GM18505 (cell line): ENCODE measurements around the gene CHERP.
"Not testable (repeated sequence)": the region's sequence is repeated elsewhere in the genome, so short reads cannot be mapped to it uniquely, and the experiment has no call there.

Source experiments
- ATAC-seq: cut with Tn5 transposase; IDR thresholded peaks from one replicate; pipeline ENCODE4 v1.9.1; 2021; ENCODE audit not compliant: unreplicated experiment
- POLR2A ChIP-seq: IDR thresholded peaks from 4 replicates; pipeline ENCODE4 v1.6.1; 2011; ENCODE audit warnings: borderline replicate concordance; ENCODE audit not compliant: insufficient read depth, insufficient read length; ENCODE audit errors: extremely low read depth

Gene CHERP

GRCh38 chr19:16525751-16526481 lies 16.3 kb downstream of the CHERP start:
- ATAC-seq: no peak
- no peak for TF ChIP-seq POLR2A

- no peak for ATAC-seq
- no peak for TF ChIP-seq POLR2A
Observed at GRCh38 chr19:16524991-16525734, 17.1 kb downstream of the CHERP start.

GRCh38 chr19:16522559-16523377 lies 19.5 kb downstream of the CHERP start:
- ATAC-seq: no peak
- no peak for TF ChIP-seq POLR2A

- no peak for TF ChIP-seq POLR2A
- ATAC-seq: no peak
Observed at GRCh38 chr19:16521715-16522289, 20.4 kb downstream of the CHERP start.

- no peak for ATAC-seq
- no peak for TF ChIP-seq POLR2A
Observed at GRCh38 chr19:16520986-16521624, 21.1 kb downstream of the CHERP start.

- no peak for ATAC-seq
- TF ChIP-seq POLR2A: no peak
Observed at GRCh38 chr19:16520074-16520973, 21.9 kb downstream of the CHERP start.

- TF ChIP-seq POLR2A: no peak
- ATAC-seq: no peak
Observed at GRCh38 chr19:16519230-16519687, 23.0 kb downstream of the CHERP start.

GRCh38 chr19:16518483-16519229 lies 23.6 kb downstream of the CHERP start:
- ATAC-seq: no peak
- TF ChIP-seq POLR2A: no peak

GRCh38 chr19:16518061-16518460 lies 24.2 kb downstream of the CHERP start:
- ATAC-seq: no peak
- TF ChIP-seq POLR2A: no peak

- no peak for ATAC-seq
Observed at GRCh38 chr19:16516923-16517610, 25.2 kb downstream of the CHERP start.

GRCh38 chr19:16516381-16516780 lies 25.9 kb downstream of the CHERP start:
- ATAC-seq: no peak
- TF ChIP-seq POLR2A: no peak

More at GRCh38 chr19:16516923-16517610, 25.2 kb downstream of the CHERP start:
- no peak for TF ChIP-seq POLR2A

GRCh38 chr19:16514383-16515019 lies 27.7 kb downstream of the CHERP start:
- no peak for TF ChIP-seq POLR2A
- no peak for ATAC-seq

- ATAC-seq: not testable (repeated sequence)
Observed at GRCh38 chr19:16512611-16513010, 29.6 kb downstream of the CHERP start.
